ENCODE data around the gene CDH4. TPM values are rescaled to one million over a fixed set of nuclear protein-coding genes. Genes with fewer than 3 reads are reported as not detected.

CDH4 gene
- total and polyA plus RNA-seq, 2 of the 8 experiments (the other 6 are each of a cell fraction or from before 2014, with no cell fraction given), result 4.3 to 7.9 TPM

DNA sequence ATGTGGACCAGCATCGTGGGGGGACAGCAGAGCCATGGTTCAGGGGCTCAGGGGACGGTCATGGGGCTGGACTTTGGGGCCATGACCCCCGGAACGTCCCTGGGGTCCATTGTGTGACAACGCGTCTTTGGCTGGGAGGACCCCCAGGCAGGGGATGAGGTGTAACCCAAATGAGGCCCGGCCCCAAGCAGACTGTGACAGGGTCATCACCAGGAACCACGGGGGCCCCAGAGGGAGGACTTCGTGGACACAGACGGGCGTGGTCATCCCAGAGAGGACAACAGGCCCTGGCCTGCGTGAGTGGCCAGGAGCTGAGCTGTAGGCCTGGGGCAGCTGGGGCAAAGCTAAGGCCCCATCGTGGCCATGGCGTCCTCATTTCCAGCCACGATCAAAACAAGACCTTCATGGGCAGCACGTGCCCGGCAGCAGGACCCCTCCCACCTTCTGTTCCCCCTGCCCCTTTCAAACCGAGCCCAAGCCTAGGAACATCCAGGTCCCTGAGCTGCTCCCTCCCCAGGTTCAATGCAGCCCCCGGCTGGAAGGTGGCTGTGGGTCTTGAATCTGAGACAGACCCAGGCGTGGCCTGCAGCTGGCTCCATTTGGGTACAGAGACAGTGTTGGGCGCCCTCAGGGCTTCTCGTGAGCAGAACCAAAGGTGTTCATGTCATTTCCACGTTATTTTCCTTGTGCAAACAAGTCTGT, 625.9 kb downstream of the CDH4 start (continued):
- TF ChIP-seq RXRA (IDR thresholded peaks at IDR 0.05; ENCODE audit: insufficient read depth, low read depth, low read length) (no peak), ZNF274 (IDR thresholded peaks at IDR 0.05; ENCODE audit: borderline replicate concordance, extremely low read depth, low read length) (no peak)
- TF ChIP-seq, protein P1, sequence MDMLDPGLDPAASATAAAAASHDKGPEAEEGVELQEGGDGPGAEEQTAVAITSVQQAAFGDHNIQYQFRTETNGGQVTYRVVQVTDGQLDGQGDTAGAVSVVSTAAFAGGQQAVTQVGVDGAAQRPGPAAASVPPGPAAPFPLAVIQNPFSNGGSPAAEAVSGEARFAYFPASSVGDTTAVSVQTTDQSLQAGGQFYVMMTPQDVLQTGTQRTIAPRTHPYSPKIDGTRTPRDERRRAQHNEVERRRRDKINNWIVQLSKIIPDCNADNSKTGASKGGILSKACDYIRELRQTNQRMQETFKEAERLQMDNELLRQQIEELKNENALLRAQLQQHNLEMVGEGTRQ (IDR thresholded peaks at IDR 0.05; ENCODE audit: low read length), result no peak

Data from H1 (cell line).